Measurements from ENCODE around the gene OR1D2.
"Not testable (repeated sequence)": the region's sequence is repeated elsewhere in the genome, so short reads cannot be mapped to it uniquely, and the experiment has no call there.

GRCh38 chr17:3063507-3063906 is 40.7 kb downstream of the OR1D2 start, which contains the start of gene OR1D5:
- TF ChIP-seq CTCF (IDR thresholded peaks at IDR 0.05); POLR2AphosphoS5 (IDR thresholded peaks at IDR 0.05); POLR2A (IDR thresholded peaks at IDR 0.05; ENCODE audit: low read depth); EP300 (IDR thresholded peaks at IDR 0.05): not testable (repeated sequence)
